ENCODE data around the gene MEG3.

MEG3 gene

DNA sequence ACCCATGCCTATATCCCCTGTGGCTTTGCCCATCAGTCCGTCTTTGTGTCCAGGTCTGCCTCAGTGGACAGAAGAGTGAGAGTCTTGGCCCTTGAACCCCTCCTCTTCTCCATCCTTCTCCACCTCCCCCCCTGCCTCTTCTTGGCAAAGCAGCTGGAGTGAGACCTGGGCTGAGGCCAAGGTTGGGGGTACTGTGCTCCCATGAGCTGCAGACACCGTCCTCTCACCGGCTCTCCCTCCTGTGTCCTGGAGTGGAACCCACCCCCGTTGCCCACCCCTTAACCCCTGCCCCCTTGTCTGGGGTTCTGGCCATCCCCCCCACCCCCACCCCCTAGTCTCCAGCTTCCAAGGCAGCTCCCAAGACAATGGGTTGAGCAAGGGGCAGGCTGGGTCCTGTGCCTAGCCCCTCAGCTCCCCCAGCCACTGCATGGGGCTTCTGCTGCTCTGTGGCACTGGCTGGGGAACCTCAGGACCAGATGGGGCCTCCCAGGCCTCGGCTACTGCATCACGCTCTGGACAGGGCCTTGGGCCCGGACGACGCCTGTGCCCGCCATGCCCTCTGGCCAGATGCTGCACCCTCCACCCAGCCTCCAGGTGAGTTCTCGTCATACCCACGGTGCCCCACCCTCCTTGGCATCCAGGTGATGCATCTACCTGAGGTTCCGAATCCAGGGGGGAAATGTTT, 41.9 kb downstream of the MEG3 start:
- no peak for DNase-seq

GRCh38 chr14:100868621-100869370, 42.9 kb downstream of the MEG3 start:
- no peak for DNase-seq

GRCh38 chr14:100871234-100872186, 45.6 kb downstream of the MEG3 start:
- DNase-seq, result no peak

DNA sequence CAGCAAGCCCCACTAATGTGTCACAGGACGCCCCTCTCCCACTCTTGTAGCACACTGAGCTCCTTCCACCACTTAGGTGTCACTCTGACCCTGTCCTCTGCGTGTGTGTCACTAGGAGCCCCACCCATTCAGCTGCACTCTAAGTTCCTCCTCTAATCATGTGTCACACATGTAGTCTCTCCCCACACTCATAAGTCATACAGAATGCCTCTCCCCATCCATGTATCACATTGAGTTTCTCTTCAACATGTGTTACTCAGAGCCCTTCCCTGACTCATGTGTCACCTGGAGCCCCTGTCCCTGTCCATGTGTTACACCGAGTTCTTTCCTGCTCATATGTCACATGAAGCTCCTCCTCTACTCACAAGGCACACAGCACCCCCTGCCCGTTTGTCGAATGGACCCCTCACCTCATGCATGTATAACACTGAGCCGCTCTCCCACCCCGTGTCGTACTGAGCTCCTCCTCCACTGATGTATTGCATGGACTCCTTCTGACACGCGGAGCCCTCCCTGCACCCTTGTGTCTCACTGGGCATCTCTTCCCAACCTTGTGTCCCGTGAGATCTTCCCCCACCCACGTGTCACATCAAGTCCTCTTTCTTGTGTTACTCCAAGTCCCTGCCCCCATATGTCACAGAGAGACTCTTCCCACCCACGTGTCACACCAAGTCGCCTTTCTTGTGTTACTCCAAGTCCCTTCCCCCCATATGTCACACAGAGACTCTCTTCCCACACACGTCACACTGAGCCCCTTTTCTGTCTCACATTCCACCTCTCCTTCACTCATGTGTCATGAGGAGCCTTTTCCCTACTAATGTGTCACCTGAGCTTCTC, 46.6 kb downstream of the MEG3 start:
- DNase-seq, result no peak

DNA sequence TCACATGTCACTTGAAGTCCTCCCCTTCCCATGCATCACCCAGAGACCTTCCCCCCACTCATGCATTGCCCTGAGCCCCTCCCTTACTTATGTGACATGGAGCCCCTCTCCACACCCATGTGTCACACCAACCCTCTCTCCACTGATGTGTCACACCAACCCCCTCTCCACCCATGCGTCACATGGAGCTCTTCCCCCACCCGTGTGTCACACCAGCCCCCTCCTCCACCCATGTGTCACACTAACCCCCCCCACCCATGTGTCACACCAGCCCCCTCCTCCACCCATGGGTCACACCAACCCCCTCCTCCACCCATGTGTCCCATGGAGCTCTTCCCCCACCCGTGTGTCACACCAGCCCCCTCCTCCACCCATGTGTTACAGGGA, 47.2 kb downstream of the MEG3 start:
- DNase-seq, result no peak

DNA sequence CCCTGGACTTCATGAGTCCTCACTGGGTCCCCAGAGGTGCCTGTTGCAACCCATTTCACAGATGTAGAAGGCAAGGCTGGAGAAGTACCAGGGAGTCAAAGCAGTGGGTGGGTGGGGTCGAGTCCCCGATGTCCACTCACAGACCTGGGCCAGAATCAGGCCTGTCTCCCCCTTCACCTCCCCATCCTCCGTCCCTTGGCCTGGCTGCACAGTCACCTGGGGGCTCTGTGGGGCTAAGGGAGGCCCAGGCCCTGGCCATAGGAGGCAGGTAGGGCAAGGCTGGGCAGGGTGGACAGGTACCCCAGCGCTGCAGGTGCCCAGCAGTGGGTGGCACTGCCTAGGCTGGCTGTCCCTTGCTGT, 48.1 kb downstream of the MEG3 start:
- no peak for DNase-seq

DNA sequence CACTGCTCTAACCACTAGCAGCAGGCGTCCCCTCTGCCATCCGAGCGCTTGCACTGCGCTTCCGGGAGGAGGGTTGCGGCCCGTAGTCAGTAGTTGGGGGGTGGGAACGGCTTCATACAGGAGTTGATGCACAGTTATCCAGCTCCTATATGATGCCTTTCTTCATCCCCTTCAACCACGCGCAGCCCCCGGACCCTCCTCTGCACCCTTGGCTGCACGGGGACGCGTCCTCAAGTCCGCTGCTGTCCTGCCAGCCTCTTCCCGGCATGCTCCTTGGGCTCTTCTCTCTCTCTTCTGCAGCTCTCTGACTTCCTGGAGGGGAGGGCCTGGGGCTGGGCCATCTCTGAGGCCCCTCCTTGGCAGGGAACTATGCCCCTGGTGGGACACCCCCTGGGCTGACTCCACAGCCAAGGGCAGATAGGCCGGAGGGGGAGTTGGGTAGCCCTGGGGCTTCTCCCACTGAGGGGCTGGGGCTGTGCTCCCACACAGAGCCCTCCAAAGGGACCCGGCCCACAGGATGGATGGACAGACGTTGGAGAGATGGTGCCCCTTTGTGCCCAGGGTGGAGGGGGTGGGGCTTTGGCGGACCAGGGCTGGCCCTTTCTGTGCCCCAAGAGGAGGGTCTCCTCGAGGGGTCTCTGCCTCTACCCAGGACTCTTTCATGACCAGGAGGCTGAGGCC, 48.6 kb downstream of the MEG3 start:
- no peak for DNase-seq

DNA sequence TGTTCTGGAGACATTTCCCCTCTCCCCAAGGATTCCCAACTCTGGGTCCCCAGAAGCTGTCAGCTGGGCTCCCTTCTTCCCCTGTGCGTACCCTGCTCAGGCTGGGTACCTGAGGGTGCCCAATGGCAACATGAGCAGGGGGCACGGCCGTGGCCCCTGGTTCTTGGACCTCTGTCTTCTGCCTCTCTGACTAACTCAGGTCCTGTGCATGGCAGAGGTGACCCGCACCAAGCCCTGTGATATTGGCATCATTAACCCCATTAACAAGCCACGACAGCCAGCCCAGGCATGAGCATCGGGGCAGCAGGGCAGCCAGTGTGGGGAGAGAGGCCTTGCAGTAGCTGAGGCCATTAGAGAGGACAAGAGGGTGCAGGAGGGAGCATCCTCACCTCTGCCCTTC, 49.2 kb downstream of the MEG3 start:
- DNase-seq, result no peak

DNA sequence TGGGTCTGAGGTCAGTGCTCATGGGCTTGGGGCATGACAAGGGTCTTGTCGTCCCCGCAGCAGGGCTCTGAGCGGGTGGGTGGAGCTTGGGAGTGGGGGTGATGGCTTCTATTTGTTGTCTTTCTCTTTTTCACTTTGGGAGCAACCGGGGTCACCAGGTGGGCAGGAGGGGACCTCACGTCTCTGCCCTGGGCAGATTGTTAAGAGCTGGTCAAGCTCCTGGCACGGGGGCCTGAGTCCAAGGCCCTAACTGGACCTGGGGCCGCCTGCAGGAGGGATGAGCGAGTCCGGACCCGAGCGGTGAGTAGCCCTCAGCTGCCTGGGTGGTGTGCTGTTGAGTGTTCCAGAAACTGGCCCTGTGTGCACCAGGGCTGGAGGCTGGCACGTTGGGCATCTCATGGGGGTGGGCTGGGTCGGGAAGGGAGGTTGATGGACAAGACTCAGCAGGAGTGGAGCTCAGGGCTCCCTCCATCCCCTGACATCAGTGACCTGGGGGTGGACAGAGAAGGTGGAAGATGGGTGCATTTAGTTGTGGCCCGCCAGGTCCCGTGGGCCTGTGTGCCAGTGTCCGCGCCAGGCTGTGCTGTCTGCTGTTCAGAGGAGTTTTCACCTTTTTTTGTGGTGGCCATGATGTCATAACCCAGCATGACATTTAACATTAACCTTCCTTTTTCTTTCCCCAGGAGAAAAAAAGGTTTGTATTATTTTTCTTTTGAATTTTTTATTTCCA, 50.1 kb downstream of the MEG3 start:
- no peak for DNase-seq

DNA sequence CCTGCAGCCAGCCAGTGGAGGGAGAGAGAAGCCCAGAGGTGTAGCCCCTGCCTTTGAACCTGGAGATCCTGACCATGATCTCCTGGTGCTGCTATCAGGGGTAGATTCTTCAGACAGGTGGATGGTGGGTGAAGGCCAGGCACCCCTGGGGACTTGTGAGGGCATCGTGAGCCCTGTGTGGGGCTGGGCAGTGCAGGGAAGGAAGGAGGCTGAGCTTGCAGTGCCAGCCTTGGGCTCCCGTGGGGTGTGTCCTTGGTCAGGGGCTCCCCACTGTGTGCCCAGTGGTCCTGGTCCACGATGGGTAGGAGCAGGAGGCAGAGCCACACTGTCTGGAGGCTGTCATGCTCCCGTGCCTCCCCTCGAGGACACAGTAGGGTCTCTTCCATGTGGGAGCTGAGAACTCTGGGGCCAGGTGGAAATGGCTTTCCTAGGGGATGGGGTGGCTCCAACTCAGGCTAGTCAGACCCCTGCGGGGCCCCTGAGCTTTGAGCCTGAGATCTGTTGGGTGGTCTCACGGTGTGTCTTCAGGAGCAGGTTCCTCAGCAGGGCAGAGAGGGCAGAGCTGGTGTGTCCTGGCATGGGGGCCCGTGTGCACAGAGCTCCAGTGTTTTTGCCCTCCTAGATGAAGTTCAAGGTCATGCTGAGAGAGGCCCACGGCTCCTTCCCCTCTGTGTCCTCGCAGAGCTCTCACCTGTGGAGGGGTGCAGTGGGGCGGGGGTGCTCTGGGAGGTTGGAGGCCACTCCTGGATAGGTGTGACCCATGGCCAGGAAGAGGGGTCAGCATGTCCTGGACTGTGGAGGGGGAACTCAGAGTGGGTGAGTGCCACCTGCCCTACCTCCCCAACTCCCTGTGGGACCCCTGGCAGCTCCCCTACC, 52.6 kb downstream of the MEG3 start:
- DNase-seq, result no peak

- no peak for DNase-seq
These were observed 53.3 kb downstream of the MEG3 start for GRCh38 chr14:100879194-100879593.

DNA sequence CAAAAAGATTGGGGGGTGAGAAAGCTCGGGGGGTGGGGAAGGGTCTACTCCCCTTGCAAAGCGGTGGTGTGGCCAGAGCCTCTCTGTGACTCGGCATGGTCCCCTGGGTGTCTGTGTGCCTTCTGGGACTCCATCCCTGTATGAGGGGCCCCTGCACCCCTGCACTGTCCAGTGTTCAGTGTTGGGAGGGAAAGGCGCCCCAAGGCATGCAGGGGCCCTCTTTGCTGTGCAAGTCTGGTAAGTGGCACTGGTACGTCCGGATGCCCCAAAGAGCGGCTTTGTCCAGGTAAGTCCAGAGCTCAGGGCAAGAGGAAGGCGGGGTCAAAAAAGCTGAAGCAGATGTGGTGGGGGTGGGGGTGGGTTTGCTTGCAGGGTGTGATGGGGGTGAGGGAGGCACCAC, 53.9 kb downstream of the MEG3 start:
- no peak for DNase-seq

DNA sequence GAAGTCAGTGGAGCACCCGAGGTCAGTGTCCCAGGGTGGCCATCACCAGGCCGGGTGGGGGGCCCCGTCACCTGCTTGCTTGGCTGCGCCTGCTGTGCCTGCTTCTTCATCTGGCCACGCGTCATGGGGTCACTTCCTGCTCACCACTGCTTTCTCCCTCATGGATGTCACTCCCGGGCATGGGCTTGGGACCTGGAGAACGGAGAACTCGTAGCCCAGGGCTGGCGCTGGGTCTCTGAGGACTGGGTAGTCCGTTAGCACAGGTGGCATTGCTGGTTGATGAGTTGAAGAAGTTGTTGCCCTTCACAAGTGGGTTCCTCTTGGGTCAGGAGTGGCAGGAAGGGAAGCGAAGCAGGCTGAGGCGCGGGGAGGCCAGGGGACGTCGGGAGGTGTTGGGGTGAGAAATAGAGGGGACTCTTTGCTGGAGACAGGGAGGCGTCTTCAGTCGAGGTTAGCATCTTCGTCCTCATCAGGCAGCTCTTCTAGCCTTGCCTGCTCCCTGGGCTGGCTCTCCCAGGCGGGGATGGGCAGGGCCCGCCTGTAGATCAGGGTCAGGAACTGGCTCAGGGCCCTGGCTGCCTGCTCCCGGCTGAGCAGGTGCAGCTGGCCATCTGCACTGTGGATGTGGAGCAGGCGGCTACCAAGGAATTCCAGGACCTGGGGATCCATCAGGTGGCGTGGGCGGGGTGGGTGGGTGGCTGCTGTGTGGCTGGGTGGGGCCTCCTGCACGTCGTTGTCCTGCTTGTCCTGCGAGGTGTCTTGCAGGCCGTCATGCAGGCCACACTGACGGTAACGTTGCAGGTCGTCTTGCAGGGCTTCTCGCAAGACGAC, 54.6 kb downstream of the MEG3 start:
- no peak for DNase-seq

DNA sequence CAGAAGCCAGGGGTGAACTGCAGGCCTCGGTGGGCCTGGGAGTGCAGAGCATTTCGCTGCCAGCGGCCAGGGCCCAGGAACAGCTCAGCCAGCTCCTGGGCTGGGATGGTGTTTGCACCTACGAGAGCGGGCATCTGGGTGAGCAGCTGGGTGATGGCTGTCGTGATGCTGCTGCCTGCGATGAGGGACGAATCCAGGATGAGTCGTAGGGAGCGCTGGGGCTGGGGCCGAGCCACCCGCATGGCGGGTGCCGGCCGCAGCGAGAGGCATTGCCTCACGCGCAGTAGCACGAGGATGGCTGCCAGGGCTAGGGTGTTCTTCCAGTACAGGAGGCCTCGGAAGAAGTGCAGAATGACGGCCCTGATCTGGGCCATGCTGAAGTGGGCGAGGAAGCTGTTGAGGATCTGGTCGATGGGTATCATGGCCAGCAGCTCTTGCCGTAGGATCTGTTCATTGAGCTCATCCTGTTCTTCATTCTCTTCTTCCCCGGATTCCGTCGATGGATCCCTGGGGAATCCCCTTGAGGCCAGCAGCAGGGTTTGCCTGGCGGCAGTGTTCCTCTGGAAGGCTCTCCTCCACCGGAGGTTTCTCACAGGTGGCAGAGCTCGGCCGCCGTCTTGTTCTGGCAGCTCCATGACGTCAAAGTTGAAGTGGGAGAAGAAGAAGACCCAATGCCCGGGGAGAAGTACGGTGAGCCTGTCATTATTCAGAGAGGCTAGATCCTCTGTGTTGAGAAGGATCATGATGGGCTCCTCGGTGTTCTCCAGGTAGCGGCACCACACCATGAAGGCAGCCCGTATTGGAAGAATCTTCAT, 55.5 kb downstream of the MEG3 start:
- no peak for DNase-seq

DNA sequence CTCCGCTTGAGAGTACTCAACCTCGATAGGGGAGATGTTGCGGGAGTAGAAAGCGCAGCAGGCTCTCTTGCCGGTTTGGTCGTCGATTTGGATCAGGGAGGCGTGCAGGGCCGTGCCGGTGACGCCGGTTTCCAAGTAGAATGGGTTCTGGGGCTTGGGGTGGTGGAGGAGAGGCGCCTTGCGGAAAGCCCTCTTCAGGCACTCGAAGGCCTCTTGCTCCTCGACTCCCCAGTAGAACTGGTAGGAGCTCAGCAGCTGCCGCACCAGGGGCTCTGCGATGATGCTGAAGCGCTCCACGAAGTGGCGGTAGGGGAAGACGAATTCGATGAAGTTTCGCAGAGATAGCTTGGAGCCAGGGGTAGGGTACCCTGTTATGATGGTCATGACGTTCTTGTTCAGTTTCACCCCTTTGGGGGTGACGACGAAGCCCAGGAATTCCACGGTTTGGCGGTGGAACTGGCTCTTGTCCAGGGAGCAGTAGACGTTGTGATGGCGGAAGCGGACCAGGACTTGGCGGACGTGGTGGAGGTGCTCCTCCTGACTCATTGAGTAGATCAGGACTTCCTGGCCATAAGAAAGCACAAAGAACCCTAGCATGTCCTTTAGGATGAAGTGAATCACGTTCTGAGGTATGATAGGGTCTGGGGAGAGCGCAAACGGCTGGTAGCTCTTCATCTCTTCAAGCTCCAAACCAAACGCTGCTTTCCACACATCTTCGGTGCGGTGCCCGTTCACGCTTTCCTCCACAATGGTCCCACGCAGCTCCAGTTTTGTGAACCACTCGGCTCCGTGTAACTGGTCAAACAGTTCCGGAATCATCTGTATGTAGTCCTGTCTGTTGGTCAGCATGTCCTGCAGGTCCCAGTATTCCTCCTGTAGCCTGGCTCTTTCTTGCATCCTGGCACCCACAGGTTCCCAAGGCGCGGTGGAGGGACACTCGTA, 56.4 kb downstream of the MEG3 start:
- no peak for DNase-seq

DNA sequence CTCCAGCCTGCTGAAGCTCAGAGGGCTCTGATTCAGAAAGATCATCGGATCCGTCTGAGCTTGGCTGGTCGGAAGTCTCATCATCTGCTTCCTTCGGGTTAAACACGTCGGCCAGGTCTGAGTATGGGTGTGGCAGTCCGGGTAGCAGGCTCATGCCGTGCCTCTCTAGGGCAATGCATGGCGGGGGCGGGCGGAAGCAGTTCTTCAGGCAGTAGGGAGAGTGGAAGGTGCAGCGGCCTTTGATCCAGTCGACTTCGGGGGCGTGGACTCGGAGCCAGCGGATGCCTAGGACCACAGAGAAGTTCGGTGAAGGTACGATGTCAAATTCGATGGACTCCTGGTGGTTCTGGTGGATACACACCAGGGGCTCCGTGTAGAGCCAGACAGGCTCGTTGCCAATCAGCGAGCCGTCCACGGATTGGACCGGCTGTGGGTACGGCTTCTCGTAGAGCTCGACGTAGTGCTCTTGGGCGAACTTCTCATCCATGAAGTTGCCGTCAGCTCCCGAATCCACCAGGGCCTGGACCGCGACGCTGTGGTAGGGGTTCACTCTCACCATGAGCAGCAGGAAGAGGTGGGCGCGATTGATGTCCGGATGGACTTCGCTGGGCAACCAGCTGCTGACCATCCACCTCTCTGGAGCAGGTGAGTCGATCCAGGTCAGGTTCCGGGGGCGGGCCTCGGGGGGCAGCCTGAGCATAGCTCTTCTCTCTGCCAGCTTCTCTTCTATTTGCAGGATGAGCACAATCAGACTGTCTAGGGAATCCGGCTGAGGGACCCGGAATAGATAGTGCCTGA, 57.3 kb downstream of the MEG3 start:
- DNase-seq, result no peak

DNA sequence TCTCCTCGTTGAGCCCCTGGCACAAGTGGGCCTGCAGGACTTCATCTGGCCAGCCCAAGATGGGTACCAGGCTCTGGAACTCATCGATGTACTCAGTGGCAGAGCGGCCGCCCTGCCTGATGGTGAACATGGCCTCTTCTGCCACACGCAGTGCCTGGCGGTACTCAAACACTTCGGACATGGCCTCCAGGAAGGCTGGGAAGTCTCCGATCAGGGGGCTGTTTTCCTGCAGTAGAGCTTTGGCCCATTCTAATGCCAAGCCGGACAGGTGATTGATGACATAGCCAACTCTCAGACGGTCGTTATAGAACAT, 57.8 kb downstream of the MEG3 start:
- no peak for DNase-seq
